NCI-H345 treated with DMSO at 0.1 percent for 48 hours (cell line): ENCODE data around the gene FAM117A.
"Not testable (repeated sequence)": the region's sequence is repeated elsewhere in the genome, so short reads cannot be mapped to it uniquely, and the experiment has no call there.

ENCODE experiments used
- DNase-seq: peaks from one replicate; lab custom pipeline; 2025; ENCODE audit not compliant: unreplicated experiment; lab: John Stamatoyannopoulos, UW

Gene FAM117A

DNA sequence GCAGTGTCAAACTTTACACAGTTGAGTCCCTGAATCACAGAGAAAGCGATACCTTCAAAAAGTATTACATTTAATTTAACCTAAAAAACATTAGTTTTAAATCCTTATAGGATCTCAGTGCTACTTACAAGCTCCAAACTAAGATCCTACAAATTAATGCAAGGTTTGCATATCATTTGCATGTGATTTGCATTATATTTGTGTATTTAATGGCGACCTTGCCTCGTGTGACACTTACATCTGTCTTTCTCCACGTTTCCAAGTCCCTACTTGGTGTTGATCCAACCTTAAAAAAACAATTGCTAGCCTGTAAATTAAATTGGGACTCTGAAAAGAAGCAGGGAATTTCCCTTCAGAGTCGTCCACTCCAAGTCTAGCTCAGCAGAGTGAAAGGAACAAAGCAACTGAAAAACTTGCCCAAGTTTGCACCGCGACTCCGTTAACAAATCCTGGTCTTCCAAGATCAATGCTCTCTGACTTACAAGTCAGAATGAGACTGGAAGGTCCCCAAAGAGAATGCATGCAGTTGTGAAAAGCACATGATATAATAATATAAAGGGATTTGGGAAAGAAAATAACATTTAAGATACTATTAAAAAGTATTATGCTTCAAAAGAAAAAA, 739 bp upstream of the FAM117A start:
- DNase-seq = no peak

DNA sequence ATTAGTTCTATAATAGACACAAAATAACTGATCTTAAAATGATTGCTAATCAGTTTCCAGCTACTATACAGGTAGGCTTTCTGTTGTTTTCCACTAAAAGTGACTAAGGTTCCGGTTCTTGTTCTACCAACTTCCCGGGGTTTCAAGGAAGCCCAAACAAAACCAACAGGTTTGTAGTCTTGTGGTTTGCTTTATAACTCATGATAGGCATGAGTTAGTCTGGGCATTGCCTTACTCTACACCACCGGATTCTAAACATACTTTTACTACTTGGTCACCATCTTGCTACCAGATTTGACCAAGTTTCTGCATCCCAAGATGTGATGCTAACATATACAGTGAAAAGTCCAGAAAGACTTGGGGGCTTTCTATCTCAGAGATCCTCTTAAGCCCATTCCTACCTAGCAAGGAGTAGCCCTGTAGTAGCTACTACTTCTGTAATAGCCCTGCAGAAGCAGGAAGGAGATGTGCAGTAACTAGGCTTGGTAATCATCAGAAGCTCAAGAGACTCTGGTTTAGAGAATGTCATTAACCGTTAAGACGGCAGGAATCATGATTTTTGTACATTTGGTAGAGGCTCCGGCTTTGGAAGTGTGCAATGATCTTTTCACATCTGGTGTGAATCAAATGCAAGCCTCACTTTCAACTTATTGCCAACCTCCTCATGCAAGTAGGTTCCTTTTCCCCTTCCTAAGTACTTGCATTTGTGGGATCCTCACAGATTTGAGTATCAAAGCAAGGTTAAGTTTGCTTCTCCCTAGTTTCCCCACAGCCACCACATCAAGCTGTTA, 1.6 kb downstream of the FAM117A start:
- no peak for DNase-seq

DNA sequence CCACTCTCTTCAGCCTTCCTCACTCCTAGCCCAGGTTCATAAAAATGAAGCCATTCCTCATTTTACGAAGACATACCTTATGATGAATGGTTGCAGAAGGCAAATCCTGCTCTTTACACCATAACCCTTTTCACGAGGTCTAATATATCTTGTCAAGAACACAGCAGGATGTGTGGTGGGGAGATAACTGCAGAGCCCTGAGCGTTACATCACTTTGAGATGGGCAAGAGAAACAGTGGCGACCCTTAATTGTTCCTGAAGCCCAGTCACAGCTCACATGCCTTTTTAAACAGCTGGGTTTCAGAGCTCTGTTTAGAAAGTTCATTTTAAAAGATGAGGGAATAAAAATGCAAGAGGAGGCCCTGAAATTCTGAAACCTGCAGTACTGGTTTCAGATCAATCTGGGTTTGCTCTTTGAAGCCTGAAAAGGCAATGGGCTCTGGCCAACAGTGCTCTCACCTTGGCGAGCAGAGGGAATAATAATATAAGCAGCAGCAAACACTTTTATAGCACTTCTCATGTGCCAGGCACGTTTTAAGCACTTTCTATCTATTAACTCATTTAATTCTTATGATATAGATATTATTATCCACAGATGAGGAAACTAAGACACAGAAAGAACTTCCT, 2.9 kb downstream of the FAM117A start:
- no peak for DNase-seq

DNA sequence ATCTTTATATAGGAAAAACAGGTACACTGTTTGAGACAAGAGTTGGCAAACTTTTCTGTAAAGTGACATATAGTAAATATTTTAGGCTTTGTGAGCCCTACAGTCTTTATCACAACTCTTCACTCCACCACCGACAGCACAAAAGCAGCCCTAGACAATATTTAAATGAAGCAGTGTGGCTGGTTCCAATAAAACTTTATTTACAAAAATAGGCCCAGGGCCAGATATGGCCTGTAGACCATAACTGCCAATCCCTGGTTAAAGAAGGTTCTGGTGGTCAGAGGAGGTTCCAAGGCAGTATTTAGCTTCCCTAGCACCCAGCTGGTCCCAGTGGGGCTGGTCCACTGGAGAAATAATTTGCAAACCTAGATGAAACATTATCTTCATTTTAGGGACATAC, 3.6 kb downstream of the FAM117A start:
- DNase-seq = no peak

DNA sequence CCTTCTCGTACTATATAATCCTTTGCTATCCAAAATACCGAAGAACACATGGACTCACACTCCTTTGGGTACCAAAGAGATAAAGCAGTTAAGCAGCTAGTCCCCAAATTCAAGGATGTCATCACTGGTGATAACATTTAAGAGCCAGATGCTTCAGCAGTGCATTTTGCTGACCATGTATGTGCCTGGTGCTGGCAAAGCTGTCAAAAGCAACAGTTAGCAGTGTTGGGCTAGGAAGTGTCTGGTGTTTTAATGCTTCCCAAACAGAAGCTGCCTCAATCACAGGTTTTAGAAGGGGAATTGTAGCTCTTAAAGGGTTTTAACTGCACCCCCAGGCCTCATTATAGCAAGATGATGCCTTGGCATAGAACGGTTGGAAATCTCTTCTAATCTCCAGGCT, 4.7 kb downstream of the FAM117A start:
- DNase-seq = no peak

DNA sequence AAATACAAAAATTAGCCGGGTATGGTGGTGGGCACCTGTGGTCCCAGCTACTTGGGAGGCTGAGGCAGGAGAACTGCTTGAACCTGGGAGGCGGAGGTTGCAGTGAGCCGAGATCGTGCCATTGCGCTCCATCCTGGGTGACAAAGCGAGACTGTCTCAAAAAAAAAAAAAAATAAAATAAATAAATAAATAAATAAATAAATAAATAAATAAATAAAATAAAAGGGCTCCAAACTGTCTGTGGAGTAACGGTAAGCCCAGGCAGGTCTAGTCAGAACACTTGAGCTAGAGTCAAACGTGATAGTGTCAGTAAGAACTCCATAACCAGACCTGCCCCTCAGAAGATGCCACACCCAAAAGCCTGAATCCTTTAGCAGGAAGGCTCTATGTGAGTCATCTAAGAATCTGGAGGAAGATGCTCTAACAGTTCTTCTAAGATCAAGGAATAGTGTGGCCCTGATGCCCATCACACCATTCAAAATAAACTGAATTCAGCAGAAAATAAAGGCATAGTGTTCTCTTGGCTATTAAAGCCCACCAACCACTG, 5.4 kb downstream of the FAM117A start:
- DNase-seq = not testable (repeated sequence)

DNA sequence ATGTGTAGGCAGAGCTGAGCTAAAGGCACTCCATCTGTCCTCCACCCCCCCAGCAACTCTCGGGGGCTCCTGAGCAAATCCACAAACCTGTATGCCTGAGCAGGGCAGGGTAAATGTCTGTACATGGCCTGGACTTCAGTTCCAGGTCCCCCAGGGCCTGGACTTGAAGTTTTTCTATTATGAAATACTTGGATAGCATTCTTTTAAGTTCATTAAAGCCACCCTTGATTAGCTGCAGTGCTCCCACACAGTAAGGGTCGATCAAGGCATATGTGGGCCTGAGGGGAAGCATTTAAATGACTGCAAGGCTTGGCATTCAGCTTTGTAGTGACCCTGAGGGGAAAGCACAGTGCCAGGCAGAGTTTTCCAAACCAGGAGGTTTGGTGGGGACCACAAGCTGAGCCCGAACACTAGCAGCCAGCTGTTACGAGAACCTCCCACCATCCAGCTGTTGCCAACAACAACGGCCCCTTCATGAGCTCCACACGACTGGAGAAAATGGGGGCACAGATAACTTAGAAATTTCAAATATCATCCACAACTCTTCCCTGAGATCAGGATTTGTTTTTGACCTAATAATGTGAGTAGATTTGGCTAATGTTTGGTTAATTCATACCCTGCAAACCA, 6.7 kb downstream of the FAM117A start:
- DNase-seq = no peak

DNA sequence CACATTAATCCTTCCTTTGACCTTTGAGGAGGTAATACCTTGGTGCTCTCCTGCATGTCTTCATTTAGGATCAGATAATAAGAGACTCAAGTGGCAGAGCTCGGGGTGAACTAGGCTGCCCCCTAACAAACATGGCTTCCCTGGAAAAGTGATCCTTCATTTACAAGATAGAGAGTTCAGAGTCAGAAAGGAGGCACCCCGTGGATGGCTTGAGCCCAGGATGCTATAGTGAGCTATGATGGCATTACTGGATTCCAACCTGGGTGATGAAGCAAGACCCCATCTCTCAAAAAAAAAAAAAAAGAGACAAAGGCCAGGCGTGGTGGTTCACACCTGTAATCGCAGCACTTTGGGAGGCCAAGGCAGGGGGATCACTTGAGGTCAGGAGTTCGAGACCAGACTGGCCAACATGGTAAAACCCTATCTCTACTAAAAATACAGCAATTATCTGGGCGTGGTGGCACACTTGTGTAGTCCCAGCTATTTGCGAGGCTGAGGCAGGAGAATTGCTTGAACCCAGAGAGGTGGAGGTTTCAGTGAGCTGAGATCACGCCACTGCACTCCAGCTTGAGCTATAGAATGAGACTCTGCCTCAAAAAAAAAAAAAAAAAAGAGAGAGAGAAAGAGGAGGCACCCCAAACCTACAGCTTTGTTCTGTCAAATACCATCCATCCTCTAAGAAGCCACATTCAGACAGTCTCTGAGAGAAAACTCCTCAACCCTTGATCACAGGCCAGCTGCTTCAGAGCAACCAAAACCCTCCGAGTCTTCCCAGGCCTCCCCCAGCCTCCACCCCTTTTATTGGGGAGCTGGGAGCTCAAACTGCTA, 7.4 kb downstream of the FAM117A start:
- no peak for DNase-seq

DNA sequence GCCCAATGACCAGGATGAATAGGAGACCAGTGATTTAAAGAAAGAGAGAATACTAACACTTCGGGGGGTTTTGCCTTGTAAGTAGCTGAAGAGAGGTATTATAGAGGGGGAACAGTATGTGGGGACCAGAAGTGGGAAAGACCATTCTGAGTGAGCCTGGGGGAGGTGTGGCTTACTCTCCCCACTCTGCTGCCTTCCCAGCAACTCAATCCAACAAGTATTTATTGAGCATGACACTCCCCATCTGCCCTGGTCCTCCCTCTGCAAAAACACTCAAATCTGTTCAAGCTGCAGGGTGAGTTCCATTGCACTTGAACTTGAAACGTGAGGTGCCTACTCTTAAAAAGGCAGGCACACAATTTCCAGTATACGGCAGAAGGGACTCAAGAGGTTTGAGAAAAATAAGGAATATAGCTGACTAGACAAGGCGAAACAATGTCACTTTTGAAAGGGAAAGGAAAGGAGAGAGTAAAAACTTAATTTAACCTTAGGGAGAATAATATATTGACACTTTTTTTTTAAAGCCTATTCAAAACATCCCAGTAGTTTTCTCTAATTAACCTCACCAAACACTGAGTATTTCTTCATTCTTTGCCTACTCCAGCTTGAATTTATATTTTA, 8.2 kb downstream of the FAM117A start:
- DNase-seq = no peak

DNA sequence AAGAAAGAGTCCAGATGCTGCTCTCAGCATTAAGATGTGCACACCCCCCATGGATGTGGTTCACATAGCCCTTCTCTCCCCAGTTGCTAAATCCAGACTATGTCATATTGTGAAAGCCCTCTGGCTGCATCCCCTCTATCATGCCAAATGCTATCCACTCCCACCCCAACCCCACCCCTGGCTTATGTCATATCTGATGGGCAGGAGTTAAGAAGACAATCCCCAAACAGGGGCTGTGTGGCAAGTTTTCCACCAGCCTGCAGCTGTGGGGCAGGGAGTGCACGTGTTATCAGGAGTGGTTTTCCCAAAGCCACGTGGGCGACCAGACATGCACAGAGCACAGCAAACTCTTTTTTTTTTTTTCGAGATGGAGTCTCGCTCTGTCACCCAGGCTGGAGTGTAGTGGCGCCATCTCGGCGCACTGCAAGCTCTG, 10.0 kb downstream of the FAM117A start:
- no peak for DNase-seq

DNA sequence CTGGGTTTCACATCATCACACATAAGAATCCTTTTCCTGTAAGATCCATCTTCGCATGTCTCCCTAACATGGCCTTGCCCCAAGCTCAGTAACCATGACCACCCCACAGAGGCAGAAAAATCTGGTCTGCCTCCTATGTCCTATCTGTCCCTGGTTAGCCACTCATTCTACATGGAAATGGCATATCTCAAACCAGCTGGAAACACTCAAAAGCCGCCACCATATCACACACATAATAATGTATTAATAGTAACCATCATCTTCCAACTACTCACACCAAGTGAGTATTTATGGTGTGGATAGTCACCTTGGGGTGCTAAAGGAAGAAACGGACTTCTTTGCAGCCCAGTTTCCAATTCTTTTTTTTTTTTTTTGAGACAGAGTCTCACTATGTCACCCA, 11.4 kb downstream of the FAM117A start:
- DNase-seq = no peak

DNA sequence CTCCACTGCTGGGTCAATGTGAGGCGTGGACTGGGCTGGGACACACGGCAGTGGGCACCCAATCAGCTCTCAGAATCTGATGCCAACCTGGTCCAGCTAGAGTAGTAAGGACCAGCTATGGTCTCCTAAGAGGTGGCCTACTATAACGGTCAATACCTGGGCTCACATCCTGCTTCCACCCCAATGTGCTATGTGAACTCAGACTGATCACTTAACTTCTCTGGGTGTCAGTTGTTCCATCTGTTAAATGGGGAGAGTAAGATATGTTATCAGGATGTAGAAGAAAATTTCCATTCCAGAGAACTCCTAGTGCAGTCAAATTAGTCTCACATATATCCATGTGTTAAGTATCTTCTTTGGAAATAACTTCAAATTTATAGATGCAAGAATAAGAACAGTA, 14.2 kb downstream of the FAM117A start:
- no peak for DNase-seq

DNA sequence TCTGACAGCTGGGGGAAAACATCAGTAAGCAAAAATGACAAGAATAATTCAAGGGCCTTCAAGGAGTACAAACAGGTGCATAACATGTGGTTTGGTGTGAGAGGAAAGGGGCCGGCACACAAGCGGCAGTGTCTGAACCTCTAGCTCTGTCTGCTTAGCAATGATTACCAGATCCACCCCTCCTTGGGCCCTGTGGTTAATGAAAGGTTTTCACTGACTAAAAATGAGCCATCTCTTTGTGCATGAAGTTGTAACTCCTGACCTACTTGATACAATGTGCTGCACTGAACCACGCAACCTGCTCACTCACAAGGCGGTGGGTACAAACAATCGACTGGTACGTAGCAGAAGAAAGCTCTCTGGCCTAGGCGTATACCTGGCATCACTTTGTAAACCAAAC, 15.1 kb downstream of the FAM117A start:
- no peak for DNase-seq

DNA sequence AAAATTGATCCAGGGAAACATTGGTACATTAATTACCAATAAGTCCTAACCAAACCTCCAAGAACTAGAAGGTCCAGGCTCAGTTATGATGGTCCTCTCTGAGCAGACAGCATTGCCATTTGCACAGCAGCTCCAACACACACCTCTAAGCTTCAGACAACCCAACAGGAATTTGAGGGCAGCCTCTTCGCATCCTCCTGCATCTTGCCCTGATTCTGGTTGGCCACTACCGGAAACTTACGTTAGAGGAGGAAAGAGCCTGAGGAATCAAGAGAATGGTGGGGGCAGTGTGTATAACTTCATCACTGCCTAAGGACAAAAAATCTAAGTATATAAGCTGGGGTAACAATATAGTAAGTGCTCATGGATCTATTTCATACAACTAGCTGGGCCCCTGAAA, 15.7 kb downstream of the FAM117A start:
- DNase-seq = no peak

DNA sequence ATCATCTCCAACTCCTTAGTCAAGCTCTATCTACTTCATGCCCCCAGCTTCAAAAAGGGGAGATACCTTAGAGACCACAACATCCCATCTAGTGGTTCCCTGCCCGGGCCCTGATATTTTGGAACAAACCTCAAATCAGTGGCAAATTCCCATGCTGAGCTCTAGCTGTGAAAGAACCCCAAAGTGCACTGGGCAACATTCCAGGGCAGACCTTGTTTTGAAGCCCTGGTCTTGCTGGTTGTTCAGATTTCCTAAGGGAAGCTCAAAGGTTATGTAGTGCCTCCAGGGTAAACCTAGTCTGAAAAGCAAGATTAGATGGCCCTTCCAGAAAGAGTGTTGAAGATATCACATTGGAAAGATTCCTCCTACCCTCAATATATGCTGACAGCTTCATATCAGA, 16.3 kb downstream of the FAM117A start:
- DNase-seq = no peak

DNA sequence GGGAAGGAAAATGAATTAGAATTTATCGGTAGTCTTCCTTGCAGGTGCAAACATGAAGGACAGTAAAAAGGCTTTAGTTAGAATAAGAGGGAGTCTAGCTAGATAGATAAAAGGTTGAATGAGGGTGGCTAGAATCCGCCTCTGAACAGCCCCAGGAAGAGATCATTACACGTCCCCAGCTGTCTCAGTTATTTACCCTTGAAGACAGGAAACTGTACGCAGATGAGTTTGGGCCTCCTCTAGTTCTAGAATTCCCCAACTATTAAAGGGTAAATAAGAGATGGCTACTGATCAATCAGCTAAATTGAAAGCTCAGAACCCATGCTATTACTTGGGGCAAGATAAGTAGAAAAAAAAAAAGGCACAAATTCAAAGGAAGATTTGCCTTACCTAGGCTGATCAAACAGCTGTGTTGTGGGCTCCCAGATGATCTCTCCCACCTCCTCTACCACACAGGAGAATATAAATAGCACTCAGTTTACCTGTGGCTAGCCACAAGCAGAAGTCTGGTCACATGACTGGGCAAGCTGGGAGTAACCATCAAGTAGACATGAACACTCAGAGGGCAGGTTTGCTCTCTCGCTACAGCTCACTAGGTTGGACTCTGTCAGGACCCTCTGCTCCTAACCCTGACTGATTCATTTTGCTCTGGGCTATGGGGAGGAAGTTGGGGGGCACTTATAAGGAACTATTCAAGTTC, 17.0 kb downstream of the FAM117A start:
- DNase-seq = no peak

DNA sequence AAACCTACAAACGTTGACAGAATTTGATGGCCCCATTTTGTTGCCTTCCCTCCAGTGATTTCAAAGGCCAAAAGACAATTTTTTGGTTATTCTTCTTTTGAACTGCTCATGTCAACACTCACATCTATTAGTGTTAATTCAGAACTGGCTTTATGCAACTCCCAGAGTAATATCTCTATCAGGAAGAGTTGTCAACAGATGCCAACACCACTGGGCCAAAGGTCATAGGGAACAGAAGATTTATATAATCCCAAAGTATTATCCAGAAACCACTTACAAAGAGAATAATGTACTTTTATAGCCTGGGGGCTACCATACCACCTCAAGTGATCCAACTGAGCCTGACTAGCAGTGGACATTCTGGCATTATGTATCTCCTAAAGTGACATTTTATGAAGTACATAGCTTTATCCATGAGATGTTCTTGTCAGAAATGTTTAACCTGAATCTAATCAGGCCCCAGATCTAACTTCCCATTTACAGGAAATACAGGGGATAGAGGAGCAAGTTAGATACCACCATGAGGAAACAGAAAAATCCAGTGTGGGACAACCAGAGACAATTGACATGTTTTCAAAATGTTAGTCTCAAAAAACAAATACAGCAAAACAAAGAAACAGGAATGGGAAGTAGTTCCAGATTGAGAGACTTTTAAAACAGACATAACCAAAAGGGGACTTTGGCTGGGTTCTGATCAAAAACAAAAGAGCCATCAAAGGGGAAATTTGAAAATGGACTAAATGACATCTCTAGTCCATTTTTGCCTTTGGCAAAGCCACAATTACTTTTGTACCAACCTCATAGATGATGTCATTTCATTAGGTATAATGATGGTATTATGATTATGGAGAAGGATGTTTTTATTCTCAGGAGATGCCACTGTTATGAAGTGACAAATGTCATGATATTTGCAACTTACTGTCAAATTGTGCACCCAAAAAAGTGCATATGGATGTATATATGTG, 18.5 kb downstream of the FAM117A start:
- no peak for DNase-seq

DNA sequence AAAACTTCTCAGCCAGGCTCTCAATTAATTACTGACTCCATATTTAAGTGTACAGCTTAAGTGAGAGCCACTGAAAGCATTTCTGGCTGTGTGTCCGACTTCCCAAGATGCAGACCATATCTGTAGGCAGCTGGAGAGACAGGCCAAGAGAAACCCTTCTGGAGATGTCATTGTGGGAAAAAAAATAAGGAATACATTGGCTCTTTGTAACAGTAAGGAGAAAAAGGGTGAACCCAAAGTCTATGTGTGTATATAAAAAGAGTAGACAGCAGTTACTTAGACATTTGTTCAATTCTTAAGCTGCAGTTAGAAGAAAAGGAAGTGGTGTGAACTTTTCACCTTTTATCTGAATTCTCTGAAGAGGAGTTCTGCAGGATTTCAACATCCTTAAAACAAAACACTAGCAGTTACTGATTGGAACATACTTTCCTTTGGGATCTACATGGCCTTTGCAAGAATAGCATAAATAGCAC, 21.7 kb downstream of the FAM117A start:
- no peak for DNase-seq
